Activated CD4-positive, CD25-positive, alpha-beta regulatory T cell treated with anti-CD3 and anti-CD28 coated beads, Interleukin-2, amount 50 U/mL, for 16 hours (primary cell): ENCODE measurements around the gene C2orf76.
"Not testable (repeated sequence)": the region's sequence is repeated elsewhere in the genome, so short reads cannot be mapped to it uniquely, and the experiment has no call there.

Experiments used
- DNase-seq: peaks from one replicate; pipeline ENCODE4 v3.0.0-alpha.2; 2020; ENCODE audit warnings: low read depth, low spot score

C2orf76 gene

GRCh38 chr2:119366649-119367471, at the start of gene C2orf76, which contains the start of gene DBI:
Gene C2orf76, minus strand, starts transcription at chr2:119366834. Its CDS starts 26,875 bp downstream, at chr2:119339959.
Gene DBI, plus strand, starts transcription at chr2:119366977. Its CDS starts 75 bp downstream, at chr2:119367052.
- DNase-seq: peak; percentile 83

- no peak for DNase-seq
Observed at GRCh38 chr2:119415630-119416029, 49.0 kb upstream of the C2orf76 start.

GRCh38 chr2:119414894-119415293, 48.3 kb upstream of the C2orf76 start:
- no peak for DNase-seq

- no peak for DNase-seq
Observed at GRCh38 chr2:119409506-119409905, 42.9 kb upstream of the C2orf76 start.

GRCh38 chr2:119408221-119408619, 41.6 kb upstream of the C2orf76 start:
- DNase-seq: no peak

- no peak for DNase-seq
Observed at GRCh38 chr2:119407430-119408220, 41.0 kb upstream of the C2orf76 start.

- no peak for DNase-seq
Observed at GRCh38 chr2:119405151-119405550, 38.5 kb upstream of the C2orf76 start.

GRCh38 chr2:119403618-119404017, 37.0 kb upstream of the C2orf76 start:
- not testable (repeated sequence) for DNase-seq

- DNase-seq: no peak
Observed at GRCh38 chr2:119402645-119403560, 36.3 kb upstream of the C2orf76 start.

- DNase-seq: no peak
Observed at GRCh38 chr2:119402106-119402505, 35.5 kb upstream of the C2orf76 start.

GRCh38 chr2:119397196-119397595, 30.6 kb upstream of the C2orf76 start:
- DNase-seq: no peak

GRCh38 chr2:119393971-119394748, 27.5 kb upstream of the C2orf76 start:
- no peak for DNase-seq

- no peak for DNase-seq
Observed at GRCh38 chr2:119389615-119390306, 23.1 kb upstream of the C2orf76 start.

- no peak for DNase-seq
Observed at GRCh38 chr2:119387381-119388129, 20.9 kb upstream of the C2orf76 start.

GRCh38 chr2:119385466-119385865, 18.8 kb upstream of the C2orf76 start:
- no peak for DNase-seq

- DNase-seq: no peak
Observed at GRCh38 chr2:119384971-119385370, 18.3 kb upstream of the C2orf76 start.

- no peak for DNase-seq
Observed at GRCh38 chr2:119383410-119384140, 16.9 kb upstream of the C2orf76 start.

GRCh38 chr2:119378566-119378965, 11.9 kb upstream of the C2orf76 start:
- DNase-seq: no peak

- DNase-seq: no peak
Observed at GRCh38 chr2:119377993-119378345, 11.3 kb upstream of the C2orf76 start.
